Measurements from ENCODE around the gene RNGTT.
A peak's percentile ranks its signal among the peaks of the same experiment; 100 is the strongest.

Gene RNGTT

DNA sequence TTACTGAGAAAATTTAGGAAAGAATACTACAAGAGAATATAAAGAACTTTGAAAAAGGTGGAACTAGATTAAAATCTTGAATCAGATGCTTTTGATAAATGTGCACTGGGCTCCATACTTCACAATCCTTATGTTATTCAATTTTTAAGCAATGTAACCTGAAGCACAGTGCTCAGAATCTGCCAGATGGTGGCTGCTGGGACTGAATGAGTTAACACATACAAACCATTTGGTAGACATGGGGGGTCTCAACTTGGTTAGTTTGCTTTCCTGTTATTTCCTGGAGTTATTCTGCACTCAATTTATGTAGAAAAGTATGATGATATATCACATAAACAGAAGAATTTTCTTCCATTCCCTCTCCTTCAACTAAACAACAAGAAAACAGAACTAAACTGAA, 326.5 kb downstream of the RNGTT start:
- H3K9me3 Mint-ChIP-seq = no peaks in the 10 kb centered on the region
- no peak overlapping the region for H3K4me3 Mint-ChIP-seq
- H3K27ac Mint-ChIP-seq = no peak overlapping the region
- H3K4me1 Mint-ChIP-seq = peaks cover 6% of the 10 kb centered on the region
- ATAC-seq = no peak
- H3K27me3 Mint-ChIP-seq = no peaks in the 10 kb centered on the region
- DNase-seq = no peak

DNA sequence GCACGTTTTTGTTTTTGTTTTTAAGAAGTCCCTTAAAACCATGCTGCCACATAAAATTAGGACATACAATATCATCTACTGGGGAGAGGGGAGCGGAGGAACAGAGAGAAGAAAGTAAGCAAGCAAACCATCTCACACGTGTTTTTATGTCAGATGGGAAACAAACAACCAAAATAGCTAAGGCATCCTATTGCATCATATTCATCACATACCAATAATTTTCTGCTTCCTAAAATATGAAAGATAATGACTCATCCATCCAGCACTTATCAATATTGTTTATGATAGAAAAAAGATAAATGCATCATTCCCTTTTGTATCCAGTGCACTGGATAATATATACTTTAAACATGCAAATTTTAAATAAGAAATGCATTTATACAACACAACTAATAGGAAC, 329.6 kb downstream of the RNGTT start:
- Mint-ChIP-seq H3K4me3 (no peak overlapping the region), H3K4me1 (peaks cover 9% of the 10 kb centered on the region), H3K9me3 (no peaks in the 10 kb centered on the region), H3K27me3 (no peaks in the 10 kb centered on the region), H3K27ac (no peak overlapping the region)
- DNase-seq (no peak), ATAC-seq (no peak)

DNA sequence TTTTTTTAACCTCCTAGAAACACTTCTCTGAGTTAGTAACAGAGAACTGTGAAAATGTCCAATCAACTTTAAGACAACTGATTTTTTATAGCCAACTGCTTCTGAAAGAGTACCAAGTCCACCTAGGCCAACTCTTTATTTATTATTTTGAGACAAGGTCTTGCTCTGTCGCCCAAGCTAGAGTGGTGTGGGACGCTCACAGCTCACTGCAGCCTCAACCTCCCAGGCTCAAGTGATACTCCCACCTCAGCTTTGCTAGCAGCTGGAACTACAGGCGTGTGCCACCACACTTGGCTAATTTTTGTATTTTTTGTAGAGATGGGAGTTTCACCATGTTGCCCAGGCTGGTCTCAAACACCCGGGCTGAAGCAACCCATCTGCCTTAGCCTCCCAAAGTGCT, 331.6 kb downstream of the RNGTT start:
- Mint-ChIP-seq H3K4me3 (no peak overlapping the region), H3K27ac (no peak overlapping the region), H3K9me3 (no peaks in the 10 kb centered on the region), H3K4me1 (peaks cover 9% of the 10 kb centered on the region), H3K27me3 (no peaks in the 10 kb centered on the region)
- no peak for ATAC-seq
- no peak for DNase-seq

GRCh38 chr6:88629838-88630494, 333.5 kb downstream of the RNGTT start:
- DNase-seq (peak in 1 of 2 donors; percentile 6), ATAC-seq (peak; percentile 67)
- peaks cover 9% of the 10 kb centered on the region for H3K4me1 Mint-ChIP-seq
- no peaks in the 10 kb centered on the region for H3K27me3 Mint-ChIP-seq
- H3K4me3 Mint-ChIP-seq = no peak overlapping the region
- no peaks in the 10 kb centered on the region for H3K9me3 Mint-ChIP-seq
- H3K27ac Mint-ChIP-seq = no peak overlapping the region

DNA sequence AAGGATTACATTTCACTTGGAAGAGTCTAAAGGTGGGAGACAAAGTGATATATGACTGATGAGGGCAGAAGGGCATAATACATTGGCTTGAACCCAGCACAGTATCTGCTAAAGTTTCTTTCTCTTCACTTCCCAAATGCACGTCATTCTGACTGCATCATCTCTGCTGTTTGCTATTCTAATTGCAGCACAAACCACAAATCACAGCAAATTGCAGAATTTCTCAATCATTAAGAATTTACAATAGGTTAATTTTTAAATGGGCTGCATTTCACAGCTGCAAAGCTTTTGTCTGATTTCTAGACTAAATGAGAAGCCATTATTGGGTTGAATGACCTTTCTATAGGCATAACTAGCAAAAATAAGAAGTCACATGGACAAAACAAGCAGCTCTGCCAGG, 337.0 kb downstream of the RNGTT start:
- ATAC-seq = no peak
- H3K27ac Mint-ChIP-seq = no peak overlapping the region
- no peak overlapping the region for H3K4me3 Mint-ChIP-seq
- no peak for DNase-seq
- H3K27me3 Mint-ChIP-seq = no peaks in the 10 kb centered on the region
- H3K9me3 Mint-ChIP-seq = peaks cover 0 to 7% of the 10 kb centered on the region in 2 donors
- peaks cover 9% of the 10 kb centered on the region for H3K4me1 Mint-ChIP-seq

GRCh38 chr6:88623531-88623930, 339.9 kb downstream of the RNGTT start:
- no peaks in the 10 kb centered on the region for H3K4me1 Mint-ChIP-seq
- no peak overlapping the region for H3K4me3 Mint-ChIP-seq
- ATAC-seq (no peak), DNase-seq (no peak)
- peaks cover 0 to 7% of the 10 kb centered on the region in 2 donors for H3K9me3 Mint-ChIP-seq
- H3K27ac Mint-ChIP-seq = peak overlapping the region in 1 of 2 donors; percentile 23
- H3K27me3 Mint-ChIP-seq = no peaks in the 10 kb centered on the region

DNA sequence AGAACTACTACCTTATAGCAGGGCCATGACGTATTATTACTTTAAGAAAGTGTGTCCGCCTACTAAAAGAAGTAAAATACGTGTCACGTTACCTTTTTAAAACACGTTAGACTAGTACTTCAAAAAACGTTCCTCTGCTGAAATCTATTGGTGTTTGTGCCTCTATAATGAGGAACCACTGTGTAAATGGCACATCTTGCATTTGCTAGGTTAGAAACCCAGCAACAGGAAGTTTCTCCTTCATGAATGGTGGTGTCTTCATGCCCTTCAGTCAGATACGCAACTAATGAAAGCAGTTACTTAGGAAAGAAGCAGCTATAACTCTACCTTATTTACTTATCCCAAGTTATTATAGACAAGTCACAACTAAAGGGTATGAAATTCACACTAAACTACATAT, 343.5 kb downstream of the RNGTT start:
- no peak for DNase-seq
- no peak for ATAC-seq
- Mint-ChIP-seq H3K9me3 (peaks cover 0 to 7% of the 10 kb centered on the region in 2 donors), H3K27me3 (no peaks in the 10 kb centered on the region), H3K27ac (no peak overlapping the region), H3K4me3 (no peak overlapping the region), H3K4me1 (no peaks in the 10 kb centered on the region)

DNA sequence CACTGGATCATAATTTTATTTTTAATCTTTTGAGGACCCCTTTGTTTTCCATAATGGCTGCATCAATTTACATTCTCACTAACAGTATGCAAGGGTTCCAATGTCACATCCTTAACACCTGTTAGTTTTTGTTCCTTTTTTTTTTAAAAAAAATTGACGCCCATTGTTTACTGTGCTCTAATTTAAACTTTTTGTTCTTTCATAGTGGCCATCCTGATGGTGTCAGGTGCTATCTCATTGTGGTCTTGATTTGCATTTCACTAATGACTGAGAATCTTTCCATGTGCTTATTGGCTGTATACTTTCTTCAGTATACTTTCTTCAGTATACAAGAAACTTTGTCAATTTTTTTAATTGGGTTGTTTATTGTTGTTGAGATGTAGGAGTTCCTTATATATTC, 347.0 kb downstream of the RNGTT start:
- ATAC-seq (no peak), DNase-seq (no peak)
- no peaks in the 10 kb centered on the region for H3K9me3 Mint-ChIP-seq
- H3K27ac Mint-ChIP-seq = no peak overlapping the region
- no peak overlapping the region for H3K4me3 Mint-ChIP-seq
- no peaks in the 10 kb centered on the region for H3K4me1 Mint-ChIP-seq
- no peaks in the 10 kb centered on the region for H3K27me3 Mint-ChIP-seq

GRCh38 chr6:88614316-88614877, 349.0 kb downstream of the RNGTT start:
- Mint-ChIP-seq H3K27me3 (no peaks in the 10 kb centered on the region), H3K27ac (no peak overlapping the region), H3K4me1 (no peaks in the 10 kb centered on the region)

DNA sequence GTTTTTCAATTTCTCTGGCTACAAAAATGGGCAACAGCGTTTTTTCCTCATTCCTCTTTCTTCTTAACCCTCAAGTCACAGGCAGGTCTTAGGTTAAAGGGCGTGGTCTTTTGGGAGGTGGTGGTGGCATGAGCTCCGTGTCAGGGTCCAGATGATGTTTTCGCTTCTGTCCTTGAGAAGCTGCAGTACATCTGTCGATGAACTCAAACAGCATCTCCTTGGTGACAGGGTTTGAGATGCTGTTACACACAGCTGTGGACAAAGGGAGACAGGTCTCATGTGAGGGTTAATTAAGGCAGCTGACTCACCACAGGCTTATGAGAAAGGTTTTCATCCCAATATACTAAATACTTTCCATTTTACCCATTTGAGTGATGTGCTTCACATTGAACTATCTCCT, 350.8 kb downstream of the RNGTT start:
- Mint-ChIP-seq H3K9me3 (no peaks in the 10 kb centered on the region), H3K4me3 (no peak overlapping the region), H3K27ac (no peak overlapping the region), H3K4me1 (no peaks in the 10 kb centered on the region), H3K27me3 (no peaks in the 10 kb centered on the region)
- ATAC-seq (no peak), DNase-seq (no peak)

More at GRCh38 chr6:88614316-88614877, 349.0 kb downstream of the RNGTT start:
- ATAC-seq (no peak), DNase-seq (no peak)
- Mint-ChIP-seq H3K4me3 (no peak overlapping the region), H3K9me3 (no peaks in the 10 kb centered on the region)

DNA sequence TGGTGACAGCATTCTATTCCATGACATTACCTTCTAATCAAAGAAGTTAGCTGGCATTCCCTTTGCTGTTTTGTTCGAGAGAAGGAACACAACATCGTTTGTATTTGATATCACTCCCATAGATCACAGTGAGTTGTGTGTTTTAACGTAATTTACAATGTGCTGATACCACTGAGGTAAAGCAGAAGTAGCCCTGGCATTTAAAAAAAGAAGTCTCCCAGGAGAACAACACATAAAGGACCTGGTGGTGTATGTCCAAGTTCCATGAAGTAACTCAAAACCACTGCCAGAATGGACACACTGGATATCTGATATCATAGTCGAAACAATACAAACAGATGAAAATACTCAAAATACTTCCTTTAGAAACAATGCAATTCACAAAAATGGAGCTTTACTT, 351.7 kb downstream of the RNGTT start:
- DNase-seq (no peak), ATAC-seq (no peak)
- no peaks in the 10 kb centered on the region for H3K4me1 Mint-ChIP-seq
- no peak overlapping the region for H3K4me3 Mint-ChIP-seq
- H3K9me3 Mint-ChIP-seq = no peaks in the 10 kb centered on the region
- H3K27me3 Mint-ChIP-seq = no peaks in the 10 kb centered on the region
- H3K27ac Mint-ChIP-seq = no peak overlapping the region

DNA sequence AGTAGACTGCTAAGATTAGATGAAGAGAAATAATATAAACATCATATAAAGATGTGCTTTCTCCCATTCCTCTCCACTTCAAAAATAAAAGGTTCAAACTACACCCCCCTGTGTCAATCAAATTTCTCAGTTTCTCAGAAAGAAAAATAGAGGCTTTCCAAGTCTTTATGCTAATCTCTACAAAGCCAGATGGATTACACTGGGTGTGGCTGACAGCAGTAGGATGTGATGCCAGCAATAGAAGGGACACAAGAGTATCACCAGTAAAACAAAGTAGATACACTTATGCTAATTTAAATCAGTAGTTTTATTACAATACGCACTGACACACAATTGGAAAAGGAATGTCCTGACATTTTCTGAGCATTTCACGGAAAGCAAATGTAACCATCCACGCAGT, 353.4 kb downstream of the RNGTT start:
- no peaks in the 10 kb centered on the region for H3K9me3 Mint-ChIP-seq

DNA sequence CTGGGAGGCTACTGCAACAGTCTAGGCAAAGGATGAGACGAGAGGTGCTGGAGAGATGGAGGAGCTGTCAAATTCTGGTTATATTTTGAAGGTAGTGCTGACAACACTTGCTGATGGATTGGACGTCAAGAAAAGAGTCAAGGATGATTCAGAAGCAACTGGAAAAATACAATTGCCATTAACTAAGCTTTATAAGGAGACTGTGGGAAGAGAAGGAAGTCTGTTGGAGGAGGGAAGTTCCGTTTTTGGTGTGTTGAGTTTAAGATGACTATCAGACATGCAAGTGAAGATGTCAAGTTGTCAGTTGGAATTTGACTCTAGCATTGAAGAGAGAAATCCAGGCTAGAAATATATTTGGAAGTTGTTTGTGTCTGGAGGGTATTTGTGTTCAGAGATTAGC, 358.1 kb downstream of the RNGTT start:
- Mint-ChIP-seq H3K4me3 (no peak overlapping the region), H3K27ac (no peak overlapping the region), H3K9me3 (no peaks in the 10 kb centered on the region), H3K4me1 (no peaks in the 10 kb centered on the region), H3K27me3 (no peaks in the 10 kb centered on the region)
- no peak for ATAC-seq
- no peak for DNase-seq

More for the DNA sequence above, 353.4 kb downstream of the RNGTT start:
- no peaks in the 10 kb centered on the region for H3K4me1 Mint-ChIP-seq
- ATAC-seq = no peak
- H3K27me3 Mint-ChIP-seq = no peaks in the 10 kb centered on the region
- no peak for DNase-seq
- H3K27ac Mint-ChIP-seq = no peak overlapping the region
- H3K4me3 Mint-ChIP-seq = no peak overlapping the region

DNA sequence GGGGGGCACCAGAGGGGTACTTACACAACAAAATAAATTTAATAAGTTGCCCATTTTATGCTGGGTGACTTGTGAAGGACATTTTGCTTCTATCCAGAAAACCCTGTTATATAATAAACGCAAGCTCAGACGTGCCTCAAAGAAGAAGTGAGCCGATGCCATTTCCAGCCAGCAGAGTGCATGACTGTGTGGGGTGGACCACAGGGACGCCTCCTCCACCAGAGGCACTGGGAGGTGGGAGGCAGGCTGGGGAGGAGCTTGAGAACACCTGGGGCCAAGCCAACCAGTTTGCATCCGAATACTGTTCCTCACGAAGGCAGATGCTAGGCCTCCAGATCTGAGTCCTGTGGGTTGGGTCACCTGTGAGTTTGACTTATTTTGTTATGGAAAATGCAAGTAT, 363.8 kb downstream of the RNGTT start:
- H3K27ac Mint-ChIP-seq = no peak overlapping the region
- no peak for ATAC-seq

DNA sequence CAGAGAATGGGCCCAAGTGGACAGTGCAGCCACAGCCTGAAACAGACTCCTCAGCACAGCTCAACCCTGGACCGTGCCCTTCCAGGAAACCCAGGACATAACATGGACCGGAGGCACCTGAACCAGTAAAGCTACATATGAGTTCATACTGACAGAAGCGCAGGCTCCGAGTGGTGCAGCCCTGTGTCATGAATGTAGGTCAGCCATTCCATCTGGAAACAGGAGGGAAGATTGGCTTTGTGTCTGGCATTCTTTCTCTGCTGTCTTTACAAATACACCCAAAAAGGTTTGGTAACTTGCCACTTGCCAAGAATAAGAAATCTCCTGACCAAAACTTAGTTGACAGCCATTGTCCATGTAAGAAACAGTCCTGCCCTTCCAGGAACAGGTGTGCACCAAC, 366.6 kb downstream of the RNGTT start:
- Mint-ChIP-seq H3K4me3 (no peak overlapping the region), H3K9me3 (peaks cover 6 to 22% of the 10 kb centered on the region in 2 donors), H3K27me3 (no peaks in the 10 kb centered on the region), H3K27ac (peak overlapping the region in 1 of 2 donors; percentile 37), H3K4me1 (no peaks in the 10 kb centered on the region)
- no peak for DNase-seq
- no peak for ATAC-seq

More for the DNA sequence above, 363.8 kb downstream of the RNGTT start:
- Mint-ChIP-seq H3K27me3 (no peaks in the 10 kb centered on the region), H3K9me3 (peaks cover 0 to 6% of the 10 kb centered on the region in 2 donors), H3K4me3 (no peak overlapping the region), H3K4me1 (no peaks in the 10 kb centered on the region)
- DNase-seq = no peak

- ATAC-seq = no peak
- H3K27me3 Mint-ChIP-seq = peaks cover 57% of the 10 kb centered on the region
- no peak for DNase-seq
- H3K4me1 Mint-ChIP-seq = no peaks in the 10 kb centered on the region
- no peak overlapping the region for H3K4me3 Mint-ChIP-seq
- peaks cover 6 to 26% of the 10 kb centered on the region in 2 donors for H3K9me3 Mint-ChIP-seq
- no peak overlapping the region for H3K27ac Mint-ChIP-seq
Observed at GRCh38 chr6:88588938-88589337, 374.5 kb downstream of the RNGTT start.

DNA sequence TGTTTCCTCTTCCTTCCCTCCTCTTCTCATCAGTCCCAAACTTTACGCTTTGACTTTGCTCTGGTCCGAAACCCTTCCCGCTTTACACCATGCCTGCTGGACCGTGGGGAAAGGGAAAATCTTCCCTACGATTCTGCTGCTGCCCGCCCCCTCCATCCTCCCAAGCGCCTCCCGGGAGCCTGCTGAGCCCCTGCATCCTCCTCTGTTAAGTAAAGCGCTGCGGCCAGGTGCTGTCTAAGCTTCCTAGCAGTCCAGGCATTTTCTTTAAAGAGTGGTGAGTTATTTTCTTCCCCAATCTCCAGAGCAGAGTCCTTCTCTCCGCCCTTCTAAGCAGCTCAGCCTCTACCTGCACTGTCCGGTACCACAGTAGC, 376.3 kb downstream of the RNGTT start:
- Mint-ChIP-seq H3K4me1 (no peaks in the 10 kb centered on the region), H3K4me3 (no peak overlapping the region), H3K9me3 (peaks cover 4 to 24% of the 10 kb centered on the region in 2 donors), H3K27ac (no peak overlapping the region), H3K27me3 (peaks cover 57% of the 10 kb centered on the region)
- DNase-seq = no peak
- no peak for ATAC-seq
